HCT116 (cell line): ENCODE data around the gene SMARCAD1.

Experiments used
- CTCF ChIP-seq, 3 experiments: fragments of 200-600 bp in 1 of 3; sonication (generic) in 1 of 3; IDR thresholded peaks in 2 of 3; conservative IDR thresholded peaks in 1 of 3; 2 replicates each; pipeline ENCODE4 v1.5.1; 2012 to 2017; ENCODE audit warnings: low read depth in 2 of 3, low read length in 2 of 3, antibody characterized with exemption in 1 of 3, borderline replicate concordance in 1 of 3, control low read depth in 1 of 3, mild to moderate bottlenecking in 1 of 3, mixed read lengths in 1 of 3, mixed run types in 1 of 3, moderate library complexity in 1 of 3; ENCODE audit not compliant: insufficient read depth in 1 of 3
- EGR1 ChIP-seq: IDR thresholded peaks from 2 replicates; pipeline ENCODE4 v1.6.1; 2012; ENCODE audit warnings: low read depth
- EZH2 ChIP-seq: fragments of 200-600 bp; sonication (generic); IDR thresholded peaks from 2 replicates; pipeline ENCODE4 v1.6.1; 2017; ENCODE audit warnings: antibody characterized with exemption, mixed run types
- MAX ChIP-seq: IDR thresholded peaks from 2 replicates; pipeline ENCODE4 v1.6.1; 2012
- POLR2AphosphoS5 ChIP-seq: IDR thresholded peaks from 2 replicates; pipeline ENCODE4 v1.6.1; 2011; ENCODE audit warnings: mild to moderate bottlenecking, low read depth, low read length, moderate library complexity
- SIN3A ChIP-seq: IDR thresholded peaks from 2 replicates; pipeline ENCODE4 v1.6.1; 2012; ENCODE audit warnings: low read depth

DNA sequence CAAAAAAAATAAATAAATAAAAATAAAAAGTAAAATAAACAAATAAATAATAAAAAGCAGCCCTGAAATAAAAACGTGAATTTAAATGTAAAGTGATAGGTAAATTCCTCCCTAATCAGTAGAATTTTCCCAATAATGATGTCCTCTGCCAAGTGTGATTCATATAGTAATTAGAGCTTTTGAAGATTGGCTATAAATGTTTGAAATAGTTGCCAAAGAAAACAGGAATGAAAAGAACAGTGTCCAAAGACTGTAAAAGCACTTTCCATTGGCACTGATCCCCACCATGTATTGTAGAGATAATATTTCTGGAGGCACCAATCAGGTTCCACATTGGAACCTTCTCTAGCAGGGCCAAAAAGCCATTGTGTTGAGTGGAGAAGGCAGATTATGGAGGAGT lies 25.9 kb upstream of the SMARCAD1 start:
- TF ChIP-seq CTCF (IDR thresholded peaks at IDR 0.05 in 2 of 3, conservative IDR thresholded peaks at IDR 0.05 in 1 of 3; ENCODE audit: borderline replicate concordance in 1 of 3, insufficient read depth in 1 of 3, low read depth in 2 of 3, low read length in 2 of 3) = no peak
- no peak for TF ChIP-seq EZH2
- no peak for TF ChIP-seq POLR2AphosphoS5
- no peak for TF ChIP-seq MAX
- TF ChIP-seq EGR1 = no peak
- TF ChIP-seq SIN3A = no peak
